H1 (cell line): Measurements from ENCODE around the gene NANOGP8. TPM values are rescaled to one million over a fixed set of nuclear protein-coding genes. Genes with fewer than 3 reads are reported as not detected.

ENCODE experiments used
- CTCF ChIA-PET: fragments of 300-600 bp; sonication (Branson Sonifier 250); formaldehyde crosslinking; loops from one replicate; lab custom pipeline; 2021; ENCODE audit not compliant: partially characterized antibody; lab: Charles Lee
- POLR2A ChIA-PET: fragments of 300-600 bp; sonication (Branson Sonifier 250); formaldehyde crosslinking; loops from one replicate; lab custom pipeline; 2021; ENCODE audit warnings: inconsistent platforms; ENCODE audit not compliant: partially characterized antibody; lab: Charles Lee
- DNase-seq, 2 experiments: peaks; one replicate each; pipeline versions ENCODE4 v3.0.0 to v3.0.0-alpha.2; 2010 to 2022; ENCODE audit warnings: low spot score in 2 of 2, low read depth in 1 of 2, mixed read lengths in 1 of 2
- FAIRE-seq: peaks from 2 replicates; lab custom pipeline; 2011; peaks lifted over from hg19 to GRCh38; lab: Jason Lieb, UNC
- H2AFZ ChIP-seq: 2 replicates; pipeline ENCODE4 v1.8.1; 2012; ENCODE audit warnings: low read length, inconsistent platforms
- H2AK5ac ChIP-seq: 2 replicates; pipeline ENCODE4 v1.6.1; 2013; ENCODE audit warnings: low read depth, low read length
- H2BK120ac ChIP-seq: replicated peaks from 2 replicates; pipeline ENCODE3; 2013; ENCODE audit warnings: low read depth, low read length, inconsistent platforms
- H2BK12ac ChIP-seq: 2 replicates; pipeline ENCODE4 v1.6.1; 2013; ENCODE audit warnings: low read depth, low read length
- H2BK15ac ChIP-seq: 2 replicates; pipeline ENCODE4 v1.6.1; 2013; ENCODE audit warnings: low read length
- H2BK20ac ChIP-seq: 2 replicates; pipeline ENCODE4 v1.6.1; 2013; ENCODE audit warnings: low read length
- H2BK5ac ChIP-seq: 2 replicates; pipeline ENCODE4 v1.6.1; 2013; ENCODE audit warnings: low read depth, low read length
- H3K14ac ChIP-seq: 2 replicates; pipeline ENCODE4 v1.6.1; 2013; ENCODE audit warnings: inconsistent platforms; ENCODE audit not compliant: insufficient read length
- H3K18ac ChIP-seq: 2 replicates; pipeline ENCODE4 v1.6.1; 2013; ENCODE audit warnings: low read length; ENCODE audit errors: extremely low read depth
- H3K23ac ChIP-seq: 2 replicates; pipeline ENCODE4 v1.6.1; 2013; ENCODE audit warnings: inconsistent platforms; ENCODE audit not compliant: insufficient read length
- H3K23me2 ChIP-seq: 2 replicates; pipeline ENCODE4 v1.6.1; 2013; ENCODE audit warnings: low read depth, low read length
- H3K27ac ChIP-seq: 2 replicates; pipeline ENCODE4 v1.6.1; 2011; ENCODE audit warnings: low read depth, low read length, inconsistent platforms
- H3K27me3 ChIP-seq, 4 experiments: replicated peaks in 1 of 4; 1 replicate in 1 of 4; 2 replicates in 3 of 4; pipeline versions ENCODE4 v1.6.1 to v1.8.1; 2011 to 2013; ENCODE audit warnings: low read length in 3 of 4, mild to moderate bottlenecking in 3 of 4, inconsistent platforms in 2 of 4, mixed read lengths in 2 of 4, moderate library complexity in 1 of 4; ENCODE audit not compliant: control insufficient read depth in 3 of 4, insufficient read depth in 3 of 4; ENCODE audit errors: extremely low read depth in 1 of 4
- H3K36me3 ChIP-seq, 4 experiments: 2 replicates each; pipeline versions ENCODE4 v1.6.1 to v1.8.1; 2011 to 2013; ENCODE audit warnings: mild to moderate bottlenecking in 4 of 4, low read length in 3 of 4, moderate library complexity in 2 of 4, control low read depth in 1 of 4, inconsistent platforms in 1 of 4; ENCODE audit not compliant: insufficient read depth in 4 of 4, control insufficient read depth in 2 of 4
- H3K4ac ChIP-seq: replicated peaks from 2 replicates; pipeline ENCODE3; 2013; ENCODE audit warnings: low read length, low read depth, mixed read lengths, inconsistent platforms; ENCODE audit not compliant: insufficient read length
- H3K4me1 ChIP-seq, 4 experiments: replicated peaks in 1 of 4; 1 replicate in 1 of 4; 2 replicates in 3 of 4; pipeline versions ENCODE4 v1.6.1 to v1.8.1; 2011 to 2013; ENCODE audit warnings: low read length in 3 of 4, inconsistent platforms in 2 of 4, mixed read lengths in 1 of 4; ENCODE audit not compliant: insufficient read depth in 4 of 4, control insufficient read depth in 3 of 4
- H3K4me2 ChIP-seq, 2 experiments: 2 replicates each; pipeline versions ENCODE4 v1.6.1 to v1.8.1; 2011 to 2013; ENCODE audit warnings: low read depth in 2 of 2, low read length in 2 of 2, control low read depth in 1 of 2, inconsistent platforms in 1 of 2, mild to moderate bottlenecking in 1 of 2; ENCODE audit not compliant: insufficient read depth in 1 of 2
- H3K4me3 ChIP-seq, 4 experiments: fragments of 200-600, 300-600 bp in 1 of 4; sonication (generic), shearing (Covaris generic), sonication (Bioruptor Twin) in 1 of 4; 2 replicates each; pipeline versions ENCODE4 v1.5.1 to v1.8.1; 2011 to 2016; ENCODE audit warnings: low read length in 4 of 4, low read depth in 3 of 4, control low read depth in 2 of 4, inconsistent platforms in 2 of 4, mild to moderate bottlenecking in 2 of 4, mixed read lengths in 1 of 4, moderate library complexity in 1 of 4; ENCODE audit not compliant: insufficient read depth in 2 of 4; ENCODE audit errors: extremely low read depth in 1 of 4
- H3K56ac ChIP-seq: replicated peaks from 2 replicates; pipeline ENCODE3; 2013; ENCODE audit warnings: low read depth, mild to moderate bottlenecking, mixed read lengths, low read length, inconsistent platforms; ENCODE audit not compliant: insufficient read length
- H3K79me1 ChIP-seq: 2 replicates; pipeline ENCODE4 v1.6.1; 2013; ENCODE audit warnings: low read depth, low read length, control low read depth
- H3K79me2 ChIP-seq, 2 experiments: 2 replicates each; pipeline versions ENCODE4 v1.6.1 to v1.8.1; 2012 to 2013; ENCODE audit warnings: low read length in 2 of 2, mild to moderate bottlenecking in 2 of 2, inconsistent platforms in 1 of 2; ENCODE audit not compliant: insufficient read depth in 2 of 2, control insufficient read depth in 1 of 2
- H3K9ac ChIP-seq, 4 experiments: replicated peaks in 1 of 4; 1 replicate in 1 of 4; 2 replicates in 3 of 4; pipeline versions ENCODE4 v1.6.1 to v1.8.1; 2011 to 2013; ENCODE audit warnings: low read depth in 3 of 4, low read length in 3 of 4, control low read depth in 2 of 4, mild to moderate bottlenecking in 2 of 4, moderate library complexity in 2 of 4, inconsistent platforms in 1 of 4; ENCODE audit errors: extremely low read depth in 1 of 4
- H3K9me3 ChIP-seq, 2 experiments: 2 replicates each; pipeline versions ENCODE4 v1.6.1 to v1.8.1; 2012 to 2013; ENCODE audit warnings: mild to moderate bottlenecking in 2 of 2, moderate library complexity in 2 of 2, control low read depth in 1 of 2, inconsistent platforms in 1 of 2, low read depth in 1 of 2, low read length in 1 of 2, mixed read lengths in 1 of 2; ENCODE audit not compliant: insufficient read depth in 2 of 2
- H4K20me1 ChIP-seq, 2 experiments: replicated peaks in 1 of 2; 2 replicates each; pipeline versions ENCODE3 to v1.8.1; 2011 to 2013; ENCODE audit warnings: inconsistent platforms in 2 of 2, low read length in 2 of 2, mild to moderate bottlenecking in 1 of 2; ENCODE audit not compliant: insufficient read depth in 2 of 2, control insufficient read depth in 1 of 2
- H4K5ac ChIP-seq: 2 replicates; pipeline ENCODE4 v1.6.1; 2013; ENCODE audit warnings: low read length, low read depth, mixed read lengths, inconsistent platforms; ENCODE audit not compliant: insufficient read length
- H4K8ac ChIP-seq: 2 replicates; pipeline ENCODE4 v1.8.0; 2013; ENCODE audit warnings: mild to moderate bottlenecking, moderate library complexity, low read length, inconsistent platforms; ENCODE audit not compliant: insufficient read depth; ENCODE audit errors: extremely low read depth
- H4K91ac ChIP-seq: replicated peaks from 2 replicates; pipeline ENCODE3; 2013; ENCODE audit warnings: low read length, mixed read lengths, inconsistent platforms; ENCODE audit not compliant: insufficient read length
- CBX5 ChIP-seq: fragments of 300-800, 300-1000 bp; sonication (generic); IDR thresholded peaks from 2 replicates; pipeline ENCODE4 v1.7.1; 2016; ENCODE audit warnings: antibody characterized with exemption, low read length, low read depth
- CEBPB ChIP-seq: IDR thresholded peaks from 2 replicates; pipeline ENCODE4 v1.6.1; 2012; ENCODE audit warnings: low read depth, low read length
- E2F6 ChIP-seq: IDR thresholded peaks from 2 replicates; pipeline ENCODE4 v1.6.1; 2012; ENCODE audit warnings: inconsistent platforms
- GTF2F1 ChIP-seq: IDR thresholded peaks from 2 replicates; pipeline ENCODE4 v1.6.1; 2012; ENCODE audit warnings: low read depth, low read length, improper control_type of control experiment, borderline replicate concordance
- HDAC6 ChIP-seq: IDR thresholded peaks from one replicate; pipeline ENCODE4 v1.7.1; 2012; ENCODE audit warnings: low read depth, mild to moderate bottlenecking, inconsistent platforms, low read length, moderate library complexity
- MAX ChIP-seq: IDR thresholded peaks from 2 replicates; pipeline ENCODE4 v1.6.1; 2012; ENCODE audit warnings: inconsistent platforms
- RBBP5 ChIP-seq: IDR thresholded peaks from 2 replicates; pipeline ENCODE4 v1.7.1; 2012; ENCODE audit warnings: low read depth, mild to moderate bottlenecking, inconsistent platforms, low read length, moderate library complexity, borderline replicate concordance
- SAP30 ChIP-seq: fragments of 300-600 bp; sonication (generic); IDR thresholded peaks from 2 replicates; pipeline ENCODE4 v1.7.1; 2012; ENCODE audit warnings: low read length, moderate library complexity, mild to moderate bottlenecking, inconsistent platforms; ENCODE audit not compliant: insufficient read depth, insufficient replicate concordance
- SIRT6 ChIP-seq: IDR thresholded peaks from one replicate; pipeline ENCODE4 v1.7.1; 2012; ENCODE audit warnings: low read length, inconsistent platforms
- TAF1 ChIP-seq: IDR thresholded peaks from 2 replicates; pipeline ENCODE4 v1.6.1; 2011; ENCODE audit warnings: mild to moderate bottlenecking, low read depth, low read length
- YY1 ChIP-seq: IDR thresholded peaks from 2 replicates; pipeline ENCODE4 v1.6.1; 2011; ENCODE audit warnings: low read depth, mild to moderate bottlenecking, low read length
- ZNF274 ChIP-seq: IDR thresholded peaks from 2 replicates; pipeline ENCODE4 v1.7.0; 2012; ENCODE audit warnings: low read length, borderline replicate concordance; ENCODE audit errors: extremely low read depth
- WGBS, 2 experiments: shearing (Covaris generic) in 1 of 2; methylation state at CpG; one replicate each; pipeline versions ENCODE4 v1.1.6 to v1.1.7; 2013 to 2015; ENCODE audit warnings: low lambda C conversion rate in 2 of 2, mixed read lengths in 2 of 2, inconsistent platforms in 1 of 2, low coverage in 1 of 2, missing lambda C conversion rate in 1 of 2; ENCODE audit not compliant: insufficient replicate concordance in 2 of 2, insufficient coverage in 1 of 2, insufficient read length in 1 of 2; ENCODE audit errors: extremely low coverage in 1 of 2, missing lambda C conversion rate in 1 of 2; 5-methylcytosine and 5-hydroxymethylcytosine counted together
- polyA plus RNA-seq, 7 experiments: library from polyadenylated mRNA; depleted of rRNA in 3 of 7; stranded (reverse) in 5 of 7; unstranded in 2 of 7; fragments of >200 nt in 5 of 7; fragments of 200-250 nt in 2 of 7; gene quantifications; 1 replicate in 5 of 7; 2 replicates in 1 of 7; 4 replicates in 1 of 7; pipeline versions ENCODE4 v1.2.1 to v1.2.3, GENCODE V29; 2011 to 2013; ENCODE audit warnings: missing spikeins in 2 of 7, mixed read lengths in 2 of 7
- total RNA-seq: library from RNA; stranded (reverse); fragmentation: NEBNext Ultra II Directional; extraction: Animal tissue kit (Norgen Biotek cat#: 25700); gene quantifications from 2 replicates; pipeline ENCODE4 v1.2.1, GENCODE V29; 2021

The NANOGP8 gene
- total and polyA plus RNA-seq, 2 of the 8 experiments (the other 6 are each of a cell fraction or from before 2014, with no cell fraction given) = 23.3 to 40.6 TPM

- ChIA-PET CTCF (no interaction called here), POLR2A (no interaction called here)
- no peak overlapping the region for H4K91ac ChIP-seq
- H3K27me3 ChIP-seq = no peaks in the 10 kb centered on the region
- no peak overlapping the region for H3K4me2 ChIP-seq
- FAIRE-seq (no peak), DNase-seq (no peak)
- no peak overlapping the region for H2BK20ac ChIP-seq
- no peaks in the 10 kb centered on the region for H3K4me1 ChIP-seq
- H3K23me2 ChIP-seq = no peaks in the 10 kb centered on the region
- no peaks in the 10 kb centered on the region for H3K79me2 ChIP-seq
- H3K79me1 ChIP-seq = no peaks in the 10 kb centered on the region
- H2AFZ ChIP-seq = no peak overlapping the region
- H4K20me1 ChIP-seq = no peaks in the 10 kb centered on the region
- H2AK5ac ChIP-seq = no peak overlapping the region
- H4K8ac ChIP-seq = no peak overlapping the region
- no peak overlapping the region for H3K27ac ChIP-seq
- H2BK120ac ChIP-seq = no peak overlapping the region
- H3K9ac ChIP-seq = no peak overlapping the region
- no peak overlapping the region for H3K18ac ChIP-seq
- no peak overlapping the region for H3K4ac ChIP-seq
- 90% methylated on average over 3 of the region's 3 CpGs; no CpG with 5 or more reads in 1 of the 2 experiments for WGBS, 2 experiments
- H2BK12ac ChIP-seq = no peak overlapping the region
- no peak overlapping the region for H3K23ac ChIP-seq
- no peak overlapping the region for H3K4me3 ChIP-seq
- no peak overlapping the region for H2BK5ac ChIP-seq
- no peak overlapping the region for H3K56ac ChIP-seq
- H3K9me3 ChIP-seq = no peaks in the 10 kb centered on the region
- H3K14ac ChIP-seq = no peak overlapping the region
- no peaks in the 10 kb centered on the region for H3K36me3 ChIP-seq
- TF ChIP-seq E2F6 (no peak), MAX (no peak), RBBP5 (no peak), SIRT6 (no peak), CBX5 (no peak), GTF2F1 (no peak), YY1 (no peak), HDAC6 (no peak), SAP30 (no peak), ZNF274 (no peak), TAF1 (no peak), CEBPB (no peak)
- H2BK15ac ChIP-seq = no peak overlapping the region
- no peak overlapping the region for H4K5ac ChIP-seq
Observed at GRCh38 chr15:35102186-35102585, 17.1 kb upstream of the NANOGP8 start.
